Hepatocyte (in vitro differentiated cells): ENCODE data around the gene ARMH4.

Source experiments
- EZH2 ChIP-seq: fragments of 200-600 bp; sonication (generic); IDR thresholded peaks from 2 replicates; pipeline ENCODE4 v1.6.1; 2016; ENCODE audit warnings: antibody characterized with exemption, mild to moderate bottlenecking, borderline replicate concordance
- TF ChIP-seq, protein P1 (sequence below): fragments of 200-600 bp; sonication (generic); IDR thresholded peaks from 2 replicates; pipeline ENCODE4 v1.5.1; 2016; ENCODE audit warnings: antibody characterized with exemption, mild to moderate bottlenecking; ENCODE audit not compliant: poor library complexity

DNA sequence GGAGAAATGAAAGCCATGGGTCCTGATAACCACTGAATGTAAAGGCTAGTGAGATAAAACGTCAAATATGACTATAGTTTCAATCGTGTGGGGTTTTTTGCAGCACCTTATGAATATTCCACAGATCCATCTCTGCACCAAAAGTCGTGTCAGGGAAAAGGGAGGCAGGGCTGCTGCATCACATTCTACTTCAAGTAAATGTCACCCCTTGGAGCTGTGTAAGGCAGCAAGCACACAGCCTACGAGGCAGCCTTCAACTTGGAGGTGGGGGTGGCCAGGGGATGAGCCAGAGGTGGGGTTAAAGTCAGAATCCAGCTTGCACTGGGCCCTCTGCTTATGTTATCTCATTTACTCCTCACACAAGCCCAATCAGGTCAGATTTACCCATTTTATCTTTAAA lies 90.4 kb downstream of the ARMH4 start:
- TF ChIP-seq, protein P1, sequence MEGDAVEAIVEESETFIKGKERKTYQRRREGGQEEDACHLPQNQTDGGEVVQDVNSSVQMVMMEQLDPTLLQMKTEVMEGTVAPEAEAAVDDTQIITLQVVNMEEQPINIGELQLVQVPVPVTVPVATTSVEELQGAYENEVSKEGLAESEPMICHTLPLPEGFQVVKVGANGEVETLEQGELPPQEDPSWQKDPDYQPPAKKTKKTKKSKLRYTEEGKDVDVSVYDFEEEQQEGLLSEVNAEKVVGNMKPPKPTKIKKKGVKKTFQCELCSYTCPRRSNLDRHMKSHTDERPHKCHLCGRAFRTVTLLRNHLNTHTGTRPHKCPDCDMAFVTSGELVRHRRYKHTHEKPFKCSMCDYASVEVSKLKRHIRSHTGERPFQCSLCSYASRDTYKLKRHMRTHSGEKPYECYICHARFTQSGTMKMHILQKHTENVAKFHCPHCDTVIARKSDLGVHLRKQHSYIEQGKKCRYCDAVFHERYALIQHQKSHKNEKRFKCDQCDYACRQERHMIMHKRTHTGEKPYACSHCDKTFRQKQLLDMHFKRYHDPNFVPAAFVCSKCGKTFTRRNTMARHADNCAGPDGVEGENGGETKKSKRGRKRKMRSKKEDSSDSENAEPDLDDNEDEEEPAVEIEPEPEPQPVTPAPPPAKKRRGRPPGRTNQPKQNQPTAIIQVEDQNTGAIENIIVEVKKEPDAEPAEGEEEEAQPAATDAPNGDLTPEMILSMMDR, result no peak
- TF ChIP-seq EZH2, result no peak
